Endothelial cell of umbilical vein (primary cell): ENCODE results near the gene ZMYND11.

Experiments
- POLR2A ChIP-seq: IDR thresholded peaks from 2 replicates; pipeline ENCODE4 v1.6.1; 2012; ENCODE audit warnings: low read depth, mild to moderate bottlenecking, control low read depth, low read length
- TF ChIP-seq, protein P1 (sequence below), 2 donors: IDR thresholded peaks; 1 replicate in 1 of 2; 2 replicates in 1 of 2; pipeline ENCODE4 v1.5.1; 2011; ENCODE audit warnings: low read length in 2 of 2, mild to moderate bottlenecking in 2 of 2, moderate library complexity in 2 of 2, control low read depth in 1 of 2, inconsistent platforms in 1 of 2, low read depth in 1 of 2; ENCODE audit not compliant: insufficient read depth in 1 of 2; ENCODE audit errors: extremely low read depth in 1 of 2

GRCh38 chr10:152915-153314, 17.7 kb downstream of the ZMYND11 start:
- TF ChIP-seq, protein P1, sequence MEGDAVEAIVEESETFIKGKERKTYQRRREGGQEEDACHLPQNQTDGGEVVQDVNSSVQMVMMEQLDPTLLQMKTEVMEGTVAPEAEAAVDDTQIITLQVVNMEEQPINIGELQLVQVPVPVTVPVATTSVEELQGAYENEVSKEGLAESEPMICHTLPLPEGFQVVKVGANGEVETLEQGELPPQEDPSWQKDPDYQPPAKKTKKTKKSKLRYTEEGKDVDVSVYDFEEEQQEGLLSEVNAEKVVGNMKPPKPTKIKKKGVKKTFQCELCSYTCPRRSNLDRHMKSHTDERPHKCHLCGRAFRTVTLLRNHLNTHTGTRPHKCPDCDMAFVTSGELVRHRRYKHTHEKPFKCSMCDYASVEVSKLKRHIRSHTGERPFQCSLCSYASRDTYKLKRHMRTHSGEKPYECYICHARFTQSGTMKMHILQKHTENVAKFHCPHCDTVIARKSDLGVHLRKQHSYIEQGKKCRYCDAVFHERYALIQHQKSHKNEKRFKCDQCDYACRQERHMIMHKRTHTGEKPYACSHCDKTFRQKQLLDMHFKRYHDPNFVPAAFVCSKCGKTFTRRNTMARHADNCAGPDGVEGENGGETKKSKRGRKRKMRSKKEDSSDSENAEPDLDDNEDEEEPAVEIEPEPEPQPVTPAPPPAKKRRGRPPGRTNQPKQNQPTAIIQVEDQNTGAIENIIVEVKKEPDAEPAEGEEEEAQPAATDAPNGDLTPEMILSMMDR (IDR thresholded peaks at IDR 0.05; ENCODE audit: extremely low read depth in 1 of 2, insufficient read depth in 1 of 2, low read depth in 1 of 2, low read length in 2 of 2), result no peak
- TF ChIP-seq POLR2A, result no peak
